HepG2 (cell line): ENCODE measurements around the gene DDI2. TPM values are rescaled to one million over a fixed set of nuclear protein-coding genes. Genes with fewer than 3 reads are reported as not detected.

Experiments used
- DBP ChIP-seq: sonication (generic); formaldehyde crosslinking; IDR thresholded peaks from 2 replicates; pipeline ENCODE4 v1.4.0; 2020; ENCODE audit warnings: missing genetic modification reagents; ENCODE audit errors: not compliant biosample characterization
- DR1 ChIP-seq: sonication (generic); formaldehyde crosslinking; IDR thresholded peaks from 2 replicates; pipeline ENCODE4 v1.8.0; 2021; ENCODE audit warnings: mild to moderate bottlenecking, missing genetic modification reagents, inconsistent platforms
- FLYWCH1 ChIP-seq: sonication (generic); formaldehyde crosslinking; IDR thresholded peaks from 2 replicates; pipeline ENCODE4 v1.8.1; 2023; ENCODE audit warnings: mild to moderate bottlenecking, missing genetic modification reagents
- HOXA3 ChIP-seq: sonication (generic); formaldehyde crosslinking; IDR thresholded peaks from 2 replicates; pipeline ENCODE4 v1.5.0; 2020; ENCODE audit warnings: missing genetic modification reagents
- IRF9 ChIP-seq: sonication (generic); formaldehyde crosslinking; IDR thresholded peaks from 2 replicates; pipeline ENCODE4 v1.8.0; 2022; ENCODE audit warnings: missing genetic modification reagents, mild to moderate bottlenecking, borderline replicate concordance
- KDM3A ChIP-seq: IDR thresholded peaks from 2 replicates; pipeline ENCODE4 v1.6.1; 2018; ENCODE audit warnings: low read depth, missing compliant biosample characterization
- MLLT10 ChIP-seq: sonication (generic); formaldehyde crosslinking; IDR thresholded peaks from 2 replicates; pipeline ENCODE4 v1.4.0; 2020; ENCODE audit warnings: missing genetic modification reagents
- NKX3-1 ChIP-seq: sonication (generic); formaldehyde crosslinking; IDR thresholded peaks from 2 replicates; pipeline ENCODE4 v1.5.0; 2020; ENCODE audit warnings: missing genetic modification reagents
- TEAD2 ChIP-seq: sonication (generic); formaldehyde crosslinking; IDR thresholded peaks from 2 replicates; pipeline ENCODE4 v1.9.0; 2021; ENCODE audit warnings: missing genetic modification reagents
- ZBTB40 ChIP-seq, 2 experiments: fragments of 450-650 bp in 1 of 2; sonication (generic) in 1 of 2; formaldehyde crosslinking in 1 of 2; IDR thresholded peaks; 2 replicates each; pipeline versions ENCODE4 v1.6.1 to v1.8.0; 2016 to 2022; ENCODE audit warnings: antibody characterized with exemption in 1 of 2, mild to moderate bottlenecking in 1 of 2, missing genetic modification reagents in 1 of 2
- ZNF234 ChIP-seq: sonication (generic); formaldehyde crosslinking; conservative IDR thresholded peaks from 2 replicates; pipeline ENCODE4 v1.5.1; 2020; ENCODE audit warnings: mild to moderate bottlenecking, missing genetic modification reagents
- ZNF354B ChIP-seq: sonication (generic); formaldehyde crosslinking; IDR thresholded peaks from 2 replicates; pipeline ENCODE4 v1.8.0; 2022; ENCODE audit warnings: mild to moderate bottlenecking, missing genetic modification reagents
- ZNF747 ChIP-seq: sonication (generic); formaldehyde crosslinking; IDR thresholded peaks from 2 replicates; pipeline ENCODE4 v1.8.1; 2023; ENCODE audit warnings: missing genetic modification reagents, mild to moderate bottlenecking, borderline replicate concordance
- ZNF776 ChIP-seq: sonication (generic); formaldehyde crosslinking; IDR thresholded peaks from 2 replicates; pipeline ENCODE4 v1.4.0; 2020; ENCODE audit warnings: mild to moderate bottlenecking, missing genetic modification reagents
- ZSCAN29 ChIP-seq: sonication (generic); formaldehyde crosslinking; conservative IDR thresholded peaks from 2 replicates; pipeline ENCODE4 v1.4.0; 2020; ENCODE audit warnings: mild to moderate bottlenecking, missing genetic modification reagents
- polyA plus RNA-seq, 8 experiments: library from polyadenylated mRNA; depleted of rRNA in 3 of 8; stranded (reverse) in 7 of 8; unstranded in 1 of 8; fragments of >200 nt; fragmentation: Illumina TruSeq in 4 of 8; extraction: Trizol in 4 of 8; gene quantifications; 2 replicates each; pipeline versions ENCODE4 v1.2.1 to v1.2.3, GENCODE V29; 2011 to 2016; ENCODE audit warnings: low read depth in 4 of 8, missing spikeins in 1 of 8, mixed read lengths in 1 of 8; ENCODE audit not compliant: insufficient read depth in 1 of 8
- total RNA-seq, 5 experiments: library from RNA; depleted of rRNA; stranded (reverse); fragments of >200 nt; fragmentation: Illumina TruSeq; extraction: Trizol; gene quantifications; 2 replicates each; pipeline ENCODE4 v1.2.3, GENCODE V29; 2016; ENCODE audit warnings: low read depth in 1 of 5
- TF ChIP-seq, protein P1 (sequence below): sonication (generic); formaldehyde crosslinking; IDR thresholded peaks from 2 replicates; pipeline ENCODE4 v1.9.0; 2021; ENCODE audit warnings: missing genetic modification reagents, mild to moderate bottlenecking, borderline replicate concordance

Gene DDI2
- total and polyA plus RNA-seq, 2 of the 13 experiments (the other 11 are each of a cell fraction or from before 2014, with no cell fraction given) = 8.5 to 25.7 TPM

- no peak for TF ChIP-seq ZNF776
- no peak for TF ChIP-seq MLLT10 (CRISPR knock-in tag)
- TF ChIP-seq, protein P1, sequence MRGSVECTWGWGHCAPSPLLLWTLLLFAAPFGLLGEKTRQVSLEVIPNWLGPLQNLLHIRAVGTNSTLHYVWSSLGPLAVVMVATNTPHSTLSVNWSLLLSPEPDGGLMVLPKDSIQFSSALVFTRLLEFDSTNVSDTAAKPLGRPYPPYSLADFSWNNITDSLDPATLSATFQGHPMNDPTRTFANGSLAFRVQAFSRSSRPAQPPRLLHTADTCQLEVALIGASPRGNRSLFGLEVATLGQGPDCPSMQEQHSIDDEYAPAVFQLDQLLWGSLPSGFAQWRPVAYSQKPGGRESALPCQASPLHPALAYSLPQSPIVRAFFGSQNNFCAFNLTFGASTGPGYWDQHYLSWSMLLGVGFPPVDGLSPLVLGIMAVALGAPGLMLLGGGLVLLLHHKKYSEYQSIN (CRISPR knock-in tag) = no peak
- no peak for TF ChIP-seq ZNF747 (CRISPR knock-in tag)
- peak; percentile 43; the same call in 1 of the 2 replicates for TF ChIP-seq HOXA3 (CRISPR knock-in tag)
- no peak for TF ChIP-seq IRF9 (CRISPR knock-in tag)
- TF ChIP-seq NKX3-1 = 0 out of 2 replicates have a peak, but pooled peaks have one; percentile 54
- TF ChIP-seq TEAD2 (CRISPR knock-in tag) = no peak
- TF ChIP-seq ZSCAN29 (CRISPR knock-in tag) = no peak
- no peak for TF ChIP-seq ZNF234
- TF ChIP-seq FLYWCH1 = no peak
- TF ChIP-seq ZNF354B (CRISPR knock-in tag) = no peak
- no peak for TF ChIP-seq DBP (CRISPR knock-in tag)
- no peak for TF ChIP-seq DR1 (CRISPR knock-in tag)
- TF ChIP-seq KDM3A (CRISPR knock-in tag) = no peak
- TF ChIP-seq ZBTB40 (IDR thresholded peaks at IDR 0.05) = no peak
- TF ChIP-seq ZBTB40 (CRISPR knock-in tag; IDR thresholded peaks at IDR 0.05) = no peak; the same call in 1 of the 2 replicates
Measured at GRCh38 chr1:15605398-15606383, 11.6 kb upstream of the DDI2 start (continued).
